NCI-H2029 treated with DMSO at 0.1 percent for 48 hours (cell line): Measurements from ENCODE around the gene DCLRE1A.
A peak's percentile ranks its signal among the peaks of the same experiment; 100 is the strongest.

Experiments
- DNase-seq: peaks from one replicate; lab custom pipeline; 2025; lab: John Stamatoyannopoulos, UW

The DCLRE1A gene

GRCh38 chr10:113854013-113854760 is at the start of gene DCLRE1A, which contains the start of gene NHLRC2:
Gene DCLRE1A, minus strand, starts transcription at chr10:113854082. Its CDS starts 900 bp downstream, at chr10:113853182.
Gene NHLRC2, plus strand, starts transcription at chr10:113854661. Its CDS starts 212 bp downstream, at chr10:113854873.
- peak; percentile 19 for DNase-seq

GRCh38 chr10:113899952-113900598 is 46.2 kb upstream of the DCLRE1A start:
- DNase-seq: no peak

- no peak for DNase-seq
These were observed 44.1 kb upstream of the DCLRE1A start for GRCh38 chr10:113897693-113898618.

GRCh38 chr10:113895018-113895417 is 41.1 kb upstream of the DCLRE1A start:
- DNase-seq: no peak

- no peak for DNase-seq
These were observed 40.7 kb upstream of the DCLRE1A start for GRCh38 chr10:113894581-113894980.

- DNase-seq: no peak
These were observed 39.7 kb upstream of the DCLRE1A start for GRCh38 chr10:113893570-113893969.

- DNase-seq: no peak
These were observed 37.6 kb upstream of the DCLRE1A start for GRCh38 chr10:113891476-113891875.

GRCh38 chr10:113890769-113891168 is 36.9 kb upstream of the DCLRE1A start:
- DNase-seq: no peak

GRCh38 chr10:113889911-113890310 is 36.0 kb upstream of the DCLRE1A start:
- DNase-seq: no peak

GRCh38 chr10:113882240-113882639 is 28.4 kb upstream of the DCLRE1A start:
- no peak for DNase-seq

GRCh38 chr10:113880236-113880635 is 26.4 kb upstream of the DCLRE1A start:
- no peak for DNase-seq

GRCh38 chr10:113879691-113880090 is 25.8 kb upstream of the DCLRE1A start:
- no peak for DNase-seq

- DNase-seq: no peak
These were observed 22.6 kb upstream of the DCLRE1A start for GRCh38 chr10:113876461-113876860.

GRCh38 chr10:113875212-113875611 is 21.3 kb upstream of the DCLRE1A start:
- no peak for DNase-seq

GRCh38 chr10:113872139-113873030 is 18.5 kb upstream of the DCLRE1A start:
- no peak for DNase-seq

GRCh38 chr10:113869789-113870188 is 15.9 kb upstream of the DCLRE1A start:
- no peak for DNase-seq

GRCh38 chr10:113867904-113868303 is 14.0 kb upstream of the DCLRE1A start:
- no peak for DNase-seq

GRCh38 chr10:113866551-113867394 is 12.9 kb upstream of the DCLRE1A start:
- DNase-seq: no peak

- no peak for DNase-seq
These were observed 12.0 kb upstream of the DCLRE1A start for GRCh38 chr10:113865901-113866300.

- DNase-seq: no peak
These were observed 5.4 kb upstream of the DCLRE1A start for GRCh38 chr10:113859261-113859660.
